Smooth muscle cell (in vitro differentiated cells): ENCODE data around the gene HS3ST4. TPM values are rescaled to one million over a fixed set of nuclear protein-coding genes. Genes with fewer than 3 reads are reported as not detected.
"Not testable (repeated sequence)": the region's sequence is repeated elsewhere in the genome, so short reads cannot be mapped to it uniquely, and the experiment has no call there.

Source experiments
- DNase-seq: peaks from one replicate; lab custom pipeline; 2025; ENCODE audit not compliant: unreplicated experiment; lab: John Stamatoyannopoulos, UW
- H2AFZ ChIP-seq: fragments of 200-600 bp; sonication (generic); 2 replicates; pipeline ENCODE4 v1.6.0; 2016; ENCODE audit warnings: antibody characterized with exemption, low read depth, mild to moderate bottlenecking
- H3F3A ChIP-seq: fragments of 200-600 bp; sonication (generic); 2 replicates; pipeline ENCODE4 v1.6.0; 2017; ENCODE audit warnings: antibody characterized with exemption, low read depth
- H3K27ac ChIP-seq: fragments of 200-600 bp; sonication (generic); 2 replicates; pipeline ENCODE4 v1.5.1; 2016; ENCODE audit warnings: low read depth, mild to moderate bottlenecking
- H3K27me3 ChIP-seq: fragments of 200-600 bp; sonication (generic); 2 replicates; pipeline ENCODE4 v1.6.1; 2016; ENCODE audit warnings: low read depth, mild to moderate bottlenecking
- H3K36me3 ChIP-seq: fragments of 200-600 bp; sonication (generic); 2 replicates; pipeline ENCODE4 v1.5.1; 2016; ENCODE audit warnings: low read depth
- H3K4me1 ChIP-seq: fragments of 200-600 bp; sonication (generic); 2 replicates; pipeline ENCODE4 v1.5.1; 2016; ENCODE audit warnings: low read depth
- H3K4me2 ChIP-seq: fragments of 200-600 bp; sonication (generic); 2 replicates; pipeline ENCODE4 v1.6.0; 2016; ENCODE audit warnings: mild to moderate bottlenecking
- H3K4me3 ChIP-seq: fragments of 200-600 bp; sonication (generic); 2 replicates; pipeline ENCODE4 v1.5.1; 2016; ENCODE audit warnings: mild to moderate bottlenecking
- H3K79me2 ChIP-seq: fragments of 200-600 bp; sonication (generic); 2 replicates; pipeline ENCODE4 v1.6.0; 2016; ENCODE audit warnings: low read depth, mild to moderate bottlenecking
- H3K9ac ChIP-seq: fragments of 200-600 bp; sonication (generic); 2 replicates; pipeline ENCODE4 v1.6.0; 2016; ENCODE audit warnings: low read depth
- H3K9me3 ChIP-seq: fragments of 200-600 bp; sonication (generic); replicated peaks from 2 replicates; pipeline ENCODE4 v1.5.1; 2016; ENCODE audit warnings: low read depth
- H4K20me1 ChIP-seq: fragments of 200-600 bp; sonication (generic); 2 replicates; pipeline ENCODE4 v1.6.0; 2016; ENCODE audit warnings: low read depth
- CTCF ChIP-seq: fragments of 200-600 bp; sonication (generic); IDR thresholded peaks from 2 replicates; pipeline ENCODE4 v1.5.1; 2017; ENCODE audit warnings: borderline replicate concordance, mild to moderate bottlenecking, antibody characterized with exemption; ENCODE audit not compliant: insufficient read depth, poor library complexity, severe bottlenecking
- WGBS: methylation state at CpG from one replicate; pipeline ENCODE4 v1.1.7; 2016; ENCODE audit warnings: low lambda C conversion rate; 5-methylcytosine and 5-hydroxymethylcytosine counted together
- polyA plus RNA-seq: library from polyadenylated mRNA; unstranded; fragments of >200 nt; fragmentation: Nextera tagmentation; extraction: Ambion mirVana; gene quantifications from 2 replicates; pipeline ENCODE4 v1.2.1, GENCODE V29; 2016
- total RNA-seq: library from RNA; depleted of rRNA; stranded (reverse); fragments of >200 nt; gene quantifications from 2 replicates; pipeline ENCODE4 v1.2.3, GENCODE V29; 2014

HS3ST4 gene
- total and polyA plus RNA-seq, 2 experiments from 2014 or later = 0.29 to 2.2 TPM

GRCh38 chr16:26087091-26087490, 395.3 kb downstream of the HS3ST4 start:
- Histone ChIP-seq H3K27me3 (peaks cover 3% of the 10 kb centered on the region), H3K27ac (no peak overlapping the region), H3F3A (no peaks in the 10 kb centered on the region), H3K9ac (no peak overlapping the region), H3K4me3 (no peak overlapping the region), H3K4me2 (no peak overlapping the region), H3K79me2 (no peaks in the 10 kb centered on the region), H4K20me1 (no peaks in the 10 kb centered on the region), H2AFZ (no peak overlapping the region), H3K9me3 (no peaks in the 10 kb centered on the region), H3K36me3 (no peaks in the 10 kb centered on the region), H3K4me1 (peaks cover 3% of the 10 kb centered on the region)
- TF ChIP-seq CTCF = no peak
- DNase-seq = no peak
- whole genome bisulfite sequencing = 90% methylated on average over 2 of the region's 2 CpGs

GRCh38 chr16:26091511-26091910, 399.8 kb downstream of the HS3ST4 start:
- no peak overlapping the region for H3K9ac ChIP-seq
- H3K4me3 ChIP-seq = no peak overlapping the region
- no peaks in the 10 kb centered on the region for H3K27me3 ChIP-seq
- no peaks in the 10 kb centered on the region for H3K36me3 ChIP-seq
- H4K20me1 ChIP-seq = no peaks in the 10 kb centered on the region
- no peak overlapping the region for H3K27ac ChIP-seq
- no peaks in the 10 kb centered on the region for H3K4me1 ChIP-seq
- no peaks in the 10 kb centered on the region for H3K79me2 ChIP-seq
- DNase-seq = no peak
- no peak overlapping the region for H3K4me2 ChIP-seq
- no peak for TF ChIP-seq CTCF
- H3K9me3 ChIP-seq = no peaks in the 10 kb centered on the region
- 95% methylated on average over 1 of the region's 1 CpG for WGBS
- H3F3A ChIP-seq = no peaks in the 10 kb centered on the region
- no peak overlapping the region for H2AFZ ChIP-seq

- H3K27ac ChIP-seq, DNase-seq, H3K27me3 ChIP-seq, H3K9ac ChIP-seq, H3K4me2 ChIP-seq, H2AFZ ChIP-seq, H3K9me3 ChIP-seq, H3K4me1 ChIP-seq, H3K4me3 ChIP-seq, H4K20me1 ChIP-seq, H3K36me3 ChIP-seq, H3K79me2 ChIP-seq, H3F3A ChIP-seq: not testable (repeated sequence)
- WGBS = 87% methylated on average over 3 of the region's 3 CpGs
Observed at GRCh38 chr16:26098206-26098605, 406.4 kb downstream of the HS3ST4 start.

GRCh38 chr16:26102369-26102768, 410.6 kb downstream of the HS3ST4 start:
- no peaks in the 10 kb centered on the region for H3K36me3 ChIP-seq
- H3K9ac ChIP-seq = no peak overlapping the region
- H3F3A ChIP-seq = no peaks in the 10 kb centered on the region
- H3K79me2 ChIP-seq = no peaks in the 10 kb centered on the region
- no peaks in the 10 kb centered on the region for H3K9me3 ChIP-seq
- H3K4me1 ChIP-seq = no peaks in the 10 kb centered on the region
- no peak overlapping the region for H3K4me2 ChIP-seq
- no peaks in the 10 kb centered on the region for H4K20me1 ChIP-seq
- no peaks in the 10 kb centered on the region for H3K27me3 ChIP-seq
- no peak overlapping the region for H2AFZ ChIP-seq
- no peak overlapping the region for H3K27ac ChIP-seq
- no peak overlapping the region for H3K4me3 ChIP-seq
- DNase-seq = no peak
- 92% methylated on average over 6 of the region's 6 CpGs for WGBS
- TF ChIP-seq CTCF = no peak
